Right renal pelvis (tissue), 4 donors: ENCODE results near the gene STRN3. TPM values are rescaled to one million over a fixed set of nuclear protein-coding genes. Genes with fewer than 3 reads are reported as not detected.

Source experiments
- DNase-seq, 4 donors: peaks; one replicate each; pipeline ENCODE4 v3.0.0-alpha.2; 2013; ENCODE audit warnings: low read depth in 4 of 4, low spot score in 3 of 4, missing footprints in 1 of 4
- polyA plus RNA-seq, 4 donors: library from polyadenylated mRNA; unstranded; fragments of 120-200 nt; gene quantifications; one replicate each; pipeline ENCODE4 v1.2.1, GENCODE V29; 2013; ENCODE audit not compliant: insufficient read length in 4 of 4

STRN3 gene
- polyA plus RNA-seq, 4 donors = 39.8 to 48.0 (median 47.2) TPM

- DNase-seq = no peak
Observed at GRCh38 chr14:30876692-30877091, 149.5 kb downstream of the STRN3 start.

- no peak for DNase-seq
Observed at GRCh38 chr14:30875788-30876053, 150.5 kb downstream of the STRN3 start.

GRCh38 chr14:30874999-30875787 is 151.0 kb downstream of the STRN3 start:
- DNase-seq = peak in 1 of 4 donors; percentile 15

- peak in 2 of 4 donors; percentile 15 to 31 for DNase-seq
Observed at GRCh38 chr14:30874120-30874998, 151.8 kb downstream of the STRN3 start, which contains the start of gene COCH. Gene COCH (plus strand): TSS chr14:30874559. CDS start chr14:30874939, 380 bp downstream.

- DNase-seq = peak in 1 of 4 donors; percentile 5
Observed at GRCh38 chr14:30873308-30874119, 152.7 kb downstream of the STRN3 start.

GRCh38 chr14:30872602-30873001 is 153.6 kb downstream of the STRN3 start:
- DNase-seq = no peak

- no peak for DNase-seq
Observed at GRCh38 chr14:30869551-30870155, 156.5 kb downstream of the STRN3 start.

- DNase-seq = no peak
Observed at GRCh38 chr14:30868736-30869135, 157.4 kb downstream of the STRN3 start.

- DNase-seq = no peak
Observed at GRCh38 chr14:30864934-30865333, 161.2 kb downstream of the STRN3 start.

- DNase-seq = no peak
Observed at GRCh38 chr14:30861200-30861599, 165.0 kb downstream of the STRN3 start.

- no peak for DNase-seq
Observed at GRCh38 chr14:30855345-30856037, 170.7 kb downstream of the STRN3 start.

GRCh38 chr14:30854492-30854891 is 171.7 kb downstream of the STRN3 start:
- no peak for DNase-seq

- no peak for DNase-seq
Observed at GRCh38 chr14:30853946-30854345, 172.2 kb downstream of the STRN3 start.

GRCh38 chr14:30849983-30850382 is 176.2 kb downstream of the STRN3 start:
- no peak for DNase-seq

GRCh38 chr14:30849354-30849753 is 176.8 kb downstream of the STRN3 start:
- no peak for DNase-seq

- DNase-seq = no peak
Observed at GRCh38 chr14:30848449-30849240, 177.5 kb downstream of the STRN3 start.
